A549 (cell line): ENCODE results near the gene EDNRA.

Experiments used
- CTCF ChIP-seq: fragments of >200 bp; sonication (Bioruptor Twin); formaldehyde crosslinking; IDR thresholded peaks from 3 replicates; pipeline ENCODE4 v1.5.1; 2016
- POLR2A ChIP-seq: IDR thresholded peaks from 2 replicates; pipeline ENCODE4 v1.6.1; 2012; ENCODE audit warnings: mild to moderate bottlenecking, low read length
- RAD21 ChIP-seq, 2 experiments: fragments of >200 bp in 1 of 2; sonication (Bioruptor Twin) in 1 of 2; formaldehyde crosslinking in 1 of 2; IDR thresholded peaks in 1 of 2; conservative IDR thresholded peaks in 1 of 2; 2 replicates in 1 of 2; 3 replicates in 1 of 2; pipeline ENCODE4 v1.6.1; 2012 to 2018; ENCODE audit warnings: inconsistent platforms in 1 of 2
- TF ChIP-seq, protein P1 (sequence below): fragments of 200-600 bp; sonication (generic); IDR thresholded peaks from 2 replicates; pipeline ENCODE4 v1.6.1; 2016; ENCODE audit warnings: antibody characterized with exemption, mild to moderate bottlenecking, moderate library complexity
- TF ChIP-seq, protein P2 (sequence below): IDR thresholded peaks from 2 replicates; pipeline ENCODE4 v1.6.1; 2012; ENCODE audit warnings: low read depth, borderline replicate concordance

GRCh38 chr4:147493307-147493706 is 12.4 kb downstream of the EDNRA start:
- TF ChIP-seq CTCF, result no peak
- no peak for TF ChIP-seq POLR2A
- TF ChIP-seq RAD21 (conservative IDR thresholded peaks at IDR 0.05 in 1 of 2, IDR thresholded peaks at IDR 0.05 in 1 of 2), result no peak
- TF ChIP-seq, protein P1, sequence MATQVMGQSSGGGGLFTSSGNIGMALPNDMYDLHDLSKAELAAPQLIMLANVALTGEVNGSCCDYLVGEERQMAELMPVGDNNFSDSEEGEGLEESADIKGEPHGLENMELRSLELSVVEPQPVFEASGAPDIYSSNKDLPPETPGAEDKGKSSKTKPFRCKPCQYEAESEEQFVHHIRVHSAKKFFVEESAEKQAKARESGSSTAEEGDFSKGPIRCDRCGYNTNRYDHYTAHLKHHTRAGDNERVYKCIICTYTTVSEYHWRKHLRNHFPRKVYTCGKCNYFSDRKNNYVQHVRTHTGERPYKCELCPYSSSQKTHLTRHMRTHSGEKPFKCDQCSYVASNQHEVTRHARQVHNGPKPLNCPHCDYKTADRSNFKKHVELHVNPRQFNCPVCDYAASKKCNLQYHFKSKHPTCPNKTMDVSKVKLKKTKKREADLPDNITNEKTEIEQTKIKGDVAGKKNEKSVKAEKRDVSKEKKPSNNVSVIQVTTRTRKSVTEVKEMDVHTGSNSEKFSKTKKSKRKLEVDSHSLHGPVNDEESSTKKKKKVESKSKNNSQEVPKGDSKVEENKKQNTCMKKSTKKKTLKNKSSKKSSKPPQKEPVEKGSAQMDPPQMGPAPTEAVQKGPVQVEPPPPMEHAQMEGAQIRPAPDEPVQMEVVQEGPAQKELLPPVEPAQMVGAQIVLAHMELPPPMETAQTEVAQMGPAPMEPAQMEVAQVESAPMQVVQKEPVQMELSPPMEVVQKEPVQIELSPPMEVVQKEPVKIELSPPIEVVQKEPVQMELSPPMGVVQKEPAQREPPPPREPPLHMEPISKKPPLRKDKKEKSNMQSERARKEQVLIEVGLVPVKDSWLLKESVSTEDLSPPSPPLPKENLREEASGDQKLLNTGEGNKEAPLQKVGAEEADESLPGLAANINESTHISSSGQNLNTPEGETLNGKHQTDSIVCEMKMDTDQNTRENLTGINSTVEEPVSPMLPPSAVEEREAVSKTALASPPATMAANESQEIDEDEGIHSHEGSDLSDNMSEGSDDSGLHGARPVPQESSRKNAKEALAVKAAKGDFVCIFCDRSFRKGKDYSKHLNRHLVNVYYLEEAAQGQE, result no peak
- TF ChIP-seq, protein P2, sequence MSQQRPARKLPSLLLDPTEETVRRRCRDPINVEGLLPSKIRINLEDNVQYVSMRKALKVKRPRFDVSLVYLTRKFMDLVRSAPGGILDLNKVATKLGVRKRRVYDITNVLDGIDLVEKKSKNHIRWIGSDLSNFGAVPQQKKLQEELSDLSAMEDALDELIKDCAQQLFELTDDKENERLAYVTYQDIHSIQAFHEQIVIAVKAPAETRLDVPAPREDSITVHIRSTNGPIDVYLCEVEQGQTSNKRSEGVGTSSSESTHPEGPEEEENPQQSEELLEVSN, result no peak
